ENCODE measurements around the gene IFIH1. TPM values are rescaled to one million over a fixed set of nuclear protein-coding genes. Genes with fewer than 3 reads are reported as not detected.

IFIH1 gene
- total and polyA plus RNA-seq, 2 donors (not counting 3 experiments of a cell fraction or from before 2014, with no cell fraction given) = 1.3 to 6.9 TPM

DNA sequence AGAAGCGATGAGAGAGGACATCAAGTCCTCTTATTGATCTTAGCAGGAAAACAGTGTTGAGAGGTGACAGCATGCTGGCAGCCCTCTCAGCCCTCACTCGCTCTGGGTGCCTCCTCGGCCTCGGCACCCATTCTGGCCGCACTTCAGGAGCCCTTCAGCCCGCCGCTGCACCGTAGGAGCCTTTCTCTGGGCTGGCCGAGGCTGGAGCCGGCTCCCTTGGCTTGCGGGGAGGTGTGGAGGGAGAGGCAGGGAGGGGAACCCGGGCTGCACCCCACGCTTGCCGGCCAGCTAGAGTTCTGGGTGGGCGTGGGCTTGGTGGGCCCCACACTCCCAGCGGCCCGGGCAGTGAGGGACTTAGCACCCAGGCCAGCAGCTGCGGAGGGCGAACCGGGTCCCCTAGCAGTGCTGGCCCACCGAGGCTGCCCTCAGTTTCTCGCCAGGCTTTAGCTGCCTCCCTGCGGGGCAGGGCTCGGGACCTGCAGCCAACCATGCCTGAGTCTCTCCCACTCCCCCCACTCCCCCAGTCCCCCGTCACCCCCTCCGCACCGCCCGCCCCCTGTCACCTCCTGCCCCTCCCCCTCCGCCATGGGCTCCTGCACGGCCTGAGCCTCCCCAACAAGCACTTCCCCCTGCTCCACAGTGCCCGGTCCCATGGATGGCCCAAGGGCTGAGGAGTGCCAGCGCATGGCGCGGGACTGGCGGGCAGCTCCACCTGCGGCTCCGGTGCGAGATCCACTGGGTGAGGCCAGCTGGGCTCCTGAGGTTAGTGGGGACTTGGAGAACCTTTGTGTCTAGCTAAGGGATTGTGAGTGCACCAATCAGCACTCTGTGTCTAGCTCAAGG, 83.6 kb downstream of the IFIH1 start:
- FAIRE-seq = no peak
- DNase-seq (ENCODE audit: low read depth, low spot score) = no peak
- no peak overlapping the region for H2AFZ ChIP-seq (ENCODE audit: low read depth, low read length)
- dilution Hi-C loops (cut with MboI; ENCODE audit: extremely low pct_ligation_motif_present, low sequenced_read_pairs) = no loop called here
- no TSS peak for BruUV-seq (replicated peaks)
- H3K9me3 ChIP-seq (replicated peaks; ENCODE audit: control insufficient read depth, insufficient read depth, low read length) = no peaks in the 10 kb centered on the region
- no peak overlapping the region for H3K9ac ChIP-seq (replicated peaks; ENCODE audit: extremely low read depth, insufficient read depth, low read length)
- no peak overlapping the region for H3K4me3 ChIP-seq (replicated peaks in 1 of 3; ENCODE audit: insufficient read depth in 1 of 3, low read depth in 1 of 3, low read length in 3 of 3)
- ChIA-PET CTCF (interaction anchor here (1.3 to 6.0 kb wide), 4 partner anchors 14 to 63 kb away, joined by 4 to 45 read pairs (median 8); no protein-coding TSS in a partner anchor), POLR2A (no interaction called here)
- no peaks in the 10 kb centered on the region for H4K20me1 ChIP-seq (replicated peaks; ENCODE audit: control insufficient read depth, extremely low read depth, insufficient read depth, low read length)
- H3K27me3 ChIP-seq (ENCODE audit: control insufficient read depth in 2 of 2, insufficient read depth in 2 of 2, low read length in 2 of 2) = no peaks in the 10 kb centered on the region
- no peak for TF ChIP-seq JUN (IDR thresholded peaks at IDR 0.05; ENCODE audit: borderline replicate concordance, insufficient read depth, insufficient read length, low read depth)
- no peak for TF ChIP-seq FOS (IDR thresholded peaks at IDR 0.05; ENCODE audit: borderline replicate concordance, insufficient read depth, low read length)
- no peak for TF ChIP-seq POLR2AphosphoS5 (IDR thresholded peaks at IDR 0.05; ENCODE audit: insufficient read depth, low read depth, low read length)
- no peak for TF ChIP-seq POLR2A (IDR thresholded peaks at IDR 0.05; ENCODE audit: low read depth, low read length)
- TF ChIP-seq, protein P1, sequence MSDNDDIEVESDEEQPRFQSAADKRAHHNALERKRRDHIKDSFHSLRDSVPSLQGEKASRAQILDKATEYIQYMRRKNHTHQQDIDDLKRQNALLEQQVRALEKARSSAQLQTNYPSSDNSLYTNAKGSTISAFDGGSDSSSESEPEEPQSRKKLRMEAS (IDR thresholded peaks at IDR 0.05; ENCODE audit: insufficient read depth, insufficient read length) = no peak
- no peak for TF ChIP-seq GATA2 (IDR thresholded peaks at IDR 0.05; ENCODE audit: insufficient read depth, insufficient read length, low read depth, low read length)
- TF ChIP-seq, protein P2, sequence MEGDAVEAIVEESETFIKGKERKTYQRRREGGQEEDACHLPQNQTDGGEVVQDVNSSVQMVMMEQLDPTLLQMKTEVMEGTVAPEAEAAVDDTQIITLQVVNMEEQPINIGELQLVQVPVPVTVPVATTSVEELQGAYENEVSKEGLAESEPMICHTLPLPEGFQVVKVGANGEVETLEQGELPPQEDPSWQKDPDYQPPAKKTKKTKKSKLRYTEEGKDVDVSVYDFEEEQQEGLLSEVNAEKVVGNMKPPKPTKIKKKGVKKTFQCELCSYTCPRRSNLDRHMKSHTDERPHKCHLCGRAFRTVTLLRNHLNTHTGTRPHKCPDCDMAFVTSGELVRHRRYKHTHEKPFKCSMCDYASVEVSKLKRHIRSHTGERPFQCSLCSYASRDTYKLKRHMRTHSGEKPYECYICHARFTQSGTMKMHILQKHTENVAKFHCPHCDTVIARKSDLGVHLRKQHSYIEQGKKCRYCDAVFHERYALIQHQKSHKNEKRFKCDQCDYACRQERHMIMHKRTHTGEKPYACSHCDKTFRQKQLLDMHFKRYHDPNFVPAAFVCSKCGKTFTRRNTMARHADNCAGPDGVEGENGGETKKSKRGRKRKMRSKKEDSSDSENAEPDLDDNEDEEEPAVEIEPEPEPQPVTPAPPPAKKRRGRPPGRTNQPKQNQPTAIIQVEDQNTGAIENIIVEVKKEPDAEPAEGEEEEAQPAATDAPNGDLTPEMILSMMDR (IDR thresholded peaks at IDR 0.05; ENCODE audit: extremely low read depth in 1 of 2, insufficient read depth in 1 of 2, low read depth in 1 of 2, low read length in 2 of 2) = no peak
- TF ChIP-seq EZH2 (IDR thresholded peaks at IDR 0.05; ENCODE audit: borderline replicate concordance, low read depth, low read length, severe bottlenecking) = no peak
- no peak for TF ChIP-seq MYC (IDR thresholded peaks at IDR 0.05; ENCODE audit: low read depth, low read length)
- H3K9me1 ChIP-seq (replicated peaks; ENCODE audit: control insufficient read depth, extremely low read depth, insufficient read depth, low read length) = no peaks in the 10 kb centered on the region
- H3K27ac ChIP-seq (ENCODE audit: insufficient read depth, low read depth, low read length) = no peak overlapping the region
- H3K79me2 ChIP-seq (ENCODE audit: control insufficient read depth, insufficient read depth, low read length) = no peaks in the 10 kb centered on the region
- no peaks in the 10 kb centered on the region for H3K4me1 ChIP-seq (ENCODE audit: control insufficient read depth, extremely low read depth, insufficient read depth, low read length)
- no peak overlapping the region for H3K4me2 ChIP-seq (ENCODE audit: insufficient read depth, low read length)
- H3K36me3 ChIP-seq (ENCODE audit: control insufficient read depth in 2 of 2, extremely low read depth in 1 of 2, insufficient read depth in 2 of 2, low read length in 2 of 2) = no peaks in the 10 kb centered on the region
- intact Hi-C loops (cut with micrococcal nuclease) = no loop called here

Measured in endothelial cell of umbilical vein (primary cell).